GM06990 (cell line): Measurements from ENCODE around the gene ZNF462.

Experiments
- DNase-seq: peaks from one replicate; pipeline ENCODE4 v3.0.0-alpha.2; 2011; ENCODE audit not compliant: insufficient read length; ENCODE audit errors: extremely low read depth
- H3K27me3 ChIP-seq: replicated peaks from 2 replicates; pipeline ENCODE4 v1.6.0; 2011; ENCODE audit warnings: low read length; ENCODE audit not compliant: control insufficient read depth, insufficient read depth
- H3K36me3 ChIP-seq: 2 replicates; pipeline ENCODE4 v1.5.1; 2011; ENCODE audit warnings: low read length; ENCODE audit not compliant: control insufficient read depth, insufficient read depth
- H3K4me3 ChIP-seq: replicated peaks from 2 replicates; pipeline ENCODE4 v1.5.1; 2011; ENCODE audit warnings: low read depth, mild to moderate bottlenecking, control low read depth, low read length
- CTCF ChIP-seq: IDR thresholded peaks from 2 replicates; pipeline ENCODE4 v1.5.1; 2011; ENCODE audit warnings: low read length, control low read depth, mild to moderate bottlenecking, inconsistent platforms; ENCODE audit not compliant: insufficient read depth, poor library complexity, severe bottlenecking

The ZNF462 gene

GRCh38 chr9:106828965-106829364, 34.0 kb upstream of the ZNF462 start:
- no peaks in the 10 kb centered on the region for H3K27me3 ChIP-seq
- no peak for DNase-seq
- no peak for TF ChIP-seq CTCF
- no peaks in the 10 kb centered on the region for H3K36me3 ChIP-seq
- H3K4me3 ChIP-seq = no peak overlapping the region

GRCh38 chr9:106829666-106830408, 33.1 kb upstream of the ZNF462 start:
- no peak for DNase-seq
- no peak for TF ChIP-seq CTCF
- Histone ChIP-seq H3K36me3 (no peaks in the 10 kb centered on the region), H3K27me3 (no peaks in the 10 kb centered on the region), H3K4me3 (no peak overlapping the region)

GRCh38 chr9:106830527-106831150, 32.3 kb upstream of the ZNF462 start:
- no peak overlapping the region for H3K4me3 ChIP-seq
- no peak for TF ChIP-seq CTCF
- no peaks in the 10 kb centered on the region for H3K36me3 ChIP-seq
- no peaks in the 10 kb centered on the region for H3K27me3 ChIP-seq
- no peak for DNase-seq

- no peak overlapping the region for H3K4me3 ChIP-seq
- TF ChIP-seq CTCF = no peak
- DNase-seq = no peak
- no peaks in the 10 kb centered on the region for H3K36me3 ChIP-seq
- no peaks in the 10 kb centered on the region for H3K27me3 ChIP-seq
These were observed 28.1 kb upstream of the ZNF462 start for GRCh38 chr9:106834888-106835287.

GRCh38 chr9:106835840-106836239, 27.1 kb upstream of the ZNF462 start:
- no peak for DNase-seq
- no peak for TF ChIP-seq CTCF
- Histone ChIP-seq H3K4me3 (no peak overlapping the region), H3K27me3 (no peaks in the 10 kb centered on the region), H3K36me3 (no peaks in the 10 kb centered on the region)
